SK-N-SH treated with all-trans-retinoic acid at 6 μM for 48 hours (cell line): Measurements from ENCODE around the gene RAB32.

Experiments
- ARNTL ChIP-seq: fragments of 450-650 bp; formaldehyde crosslinking; IDR thresholded peaks from 2 replicates; pipeline ENCODE4 v1.5.0; 2020; ENCODE audit warnings: low read depth, mild to moderate bottlenecking, moderate library complexity, borderline replicate concordance
- CSDC2 ChIP-seq: fragments of 250-450 bp; sonication (Bioruptor Pico); IDR thresholded peaks from 2 replicates; pipeline ENCODE4 v1.5.0; 2020; ENCODE audit warnings: mild to moderate bottlenecking, moderate library complexity
- GLIS3 ChIP-seq: fragments of 250-450 bp; sonication (Bioruptor Pico); IDR thresholded peaks from 2 replicates; pipeline ENCODE4 v1.5.0; 2020; ENCODE audit warnings: mild to moderate bottlenecking, moderate library complexity
- TCF4 ChIP-seq: fragments of 250-450 bp; sonication (Bioruptor Pico); IDR thresholded peaks from 2 replicates; pipeline ENCODE4 v1.8.0; 2021; ENCODE audit warnings: mild to moderate bottlenecking, moderate library complexity, borderline replicate concordance
- TOX ChIP-seq: fragments of 250-450 bp; sonication (Bioruptor Pico); IDR thresholded peaks from 2 replicates; pipeline ENCODE4 v1.8.0; 2021; ENCODE audit warnings: mild to moderate bottlenecking, moderate library complexity, borderline replicate concordance
- ZFP30 ChIP-seq: fragments of 450-650 bp; formaldehyde crosslinking; IDR thresholded peaks from 2 replicates; pipeline ENCODE4 v1.5.0; 2022; ENCODE audit warnings: mild to moderate bottlenecking, moderate library complexity

DNA sequence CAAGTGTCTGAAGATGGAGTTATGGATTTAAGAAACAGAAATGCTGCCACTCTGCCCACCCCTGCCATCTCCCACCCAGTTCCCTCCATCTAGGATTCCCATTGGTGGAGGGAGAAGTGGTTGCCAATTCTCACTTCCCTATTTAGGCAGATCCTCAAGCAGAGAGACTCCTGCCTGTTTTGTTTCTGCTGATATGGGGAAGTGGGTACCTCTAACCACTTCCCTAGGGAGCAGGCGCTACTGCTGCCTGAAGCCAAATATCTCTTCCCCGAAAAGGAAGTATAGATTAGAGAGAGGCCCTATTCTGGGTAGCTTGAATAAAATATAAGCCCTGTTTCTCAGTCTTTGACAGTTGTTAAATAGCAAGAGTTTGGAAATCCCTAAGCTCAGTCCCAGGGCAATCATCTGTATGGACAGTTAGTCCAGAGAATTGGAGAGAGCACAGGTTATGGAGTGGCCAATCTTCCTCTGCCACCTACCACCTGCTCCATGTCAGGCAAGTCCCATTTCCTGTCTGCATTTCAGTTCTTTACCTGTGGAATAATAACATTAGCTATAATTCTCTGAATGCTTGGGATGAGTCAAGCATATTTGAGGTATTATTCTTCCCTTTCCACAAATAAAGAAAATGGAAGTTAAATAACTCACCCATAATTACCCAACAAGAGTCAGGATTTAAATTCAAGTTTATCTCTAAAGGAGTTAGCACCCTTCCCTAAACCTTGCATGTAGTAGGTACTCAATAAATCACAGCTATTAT lies 52.5 kb downstream of the RAB32 start:
- TF ChIP-seq GLIS3 (CRISPR knock-in tag) (no peak), ARNTL (CRISPR knock-in tag) (no peak), TCF4 (CRISPR knock-in tag) (no peak), CSDC2 (CRISPR knock-in tag) (no peak), ZFP30 (CRISPR knock-in tag) (no peak), TOX (CRISPR knock-in tag) (no peak)
